Measurements from ENCODE around the gene ADAMTS9. TPM values are rescaled to one million over a fixed set of nuclear protein-coding genes. Genes with fewer than 3 reads are reported as not detected.

ADAMTS9 gene
- total and polyA plus RNA-seq, 2 of the 13 experiments (the other 11 are each of a cell fraction or from before 2014, with no cell fraction given), result 0.02 to 0.09 TPM

GRCh38 chr3:64627471-64628321 lies 60.1 kb downstream of the ADAMTS9 start (continued):
- TF ChIP-seq ZBTB40 (IDR thresholded peaks at IDR 0.05) (no peak), ZBTB40 (CRISPR knock-in tag; IDR thresholded peaks at IDR 0.05) (no peak), ZNF292 (CRISPR knock-in tag; IDR thresholded peaks at IDR 0.05; ENCODE audit: borderline replicate concordance, low read depth) (no peak), ZNF83 (CRISPR knock-in tag; IDR thresholded peaks at IDR 0.05; ENCODE audit: borderline replicate concordance) (no peak), ZBTB49 (CRISPR knock-in tag; IDR thresholded peaks at IDR 0.05; ENCODE audit: borderline replicate concordance) (no peak), ZNF280D (CRISPR knock-in tag; IDR thresholded peaks at IDR 0.05) (no peak), NFIC (IDR thresholded peaks at IDR 0.05; ENCODE audit: low read length) (no peak), HNRNPK (IDR thresholded peaks at IDR 0.05; ENCODE audit: low read depth, low read length, poor library complexity, severe bottlenecking) (no peak)
